Nephron (organoid): ENCODE data around the gene GPR152.

Experiments used
- H3K27ac Mint-ChIP-seq, 3 experiments: 2 replicates each; pipeline ENCODE4 v1.8.0; 2020; ENCODE audit warnings: mixed read lengths in 3 of 3, mild to moderate bottlenecking in 2 of 3, moderate library complexity in 1 of 3
- H3K27me3 Mint-ChIP-seq: 2 replicates; pipeline ENCODE4 v1.8.0; 2021; ENCODE audit warnings: low read depth, mild to moderate bottlenecking, moderate library complexity, mixed read lengths
- H3K36me3 Mint-ChIP-seq: 2 replicates; pipeline ENCODE4 v1.8.0; 2020; ENCODE audit warnings: low read depth, mixed read lengths
- H3K4me1 Mint-ChIP-seq: 2 replicates; pipeline ENCODE4 v1.8.0; 2020; ENCODE audit warnings: mixed read lengths
- H3K4me3 Mint-ChIP-seq, 3 experiments: 2 replicates each; pipeline ENCODE4 v1.8.0; 2020; ENCODE audit warnings: mild to moderate bottlenecking in 3 of 3, mixed read lengths in 3 of 3, moderate library complexity in 2 of 3
- H3K9me3 Mint-ChIP-seq: 2 replicates; pipeline ENCODE4 v1.8.0; 2020; ENCODE audit warnings: mixed read lengths
- TF ChIP-seq, protein P1 (sequence below), 3 experiments: fragments of 200-600 bp; sonication (generic); IDR thresholded peaks; one replicate each; pipeline ENCODE4 v1.5.0; 2021; ENCODE audit warnings: antibody characterized with exemption in 3 of 3; ENCODE audit not compliant: unreplicated experiment in 3 of 3

GPR152 gene

DNA sequence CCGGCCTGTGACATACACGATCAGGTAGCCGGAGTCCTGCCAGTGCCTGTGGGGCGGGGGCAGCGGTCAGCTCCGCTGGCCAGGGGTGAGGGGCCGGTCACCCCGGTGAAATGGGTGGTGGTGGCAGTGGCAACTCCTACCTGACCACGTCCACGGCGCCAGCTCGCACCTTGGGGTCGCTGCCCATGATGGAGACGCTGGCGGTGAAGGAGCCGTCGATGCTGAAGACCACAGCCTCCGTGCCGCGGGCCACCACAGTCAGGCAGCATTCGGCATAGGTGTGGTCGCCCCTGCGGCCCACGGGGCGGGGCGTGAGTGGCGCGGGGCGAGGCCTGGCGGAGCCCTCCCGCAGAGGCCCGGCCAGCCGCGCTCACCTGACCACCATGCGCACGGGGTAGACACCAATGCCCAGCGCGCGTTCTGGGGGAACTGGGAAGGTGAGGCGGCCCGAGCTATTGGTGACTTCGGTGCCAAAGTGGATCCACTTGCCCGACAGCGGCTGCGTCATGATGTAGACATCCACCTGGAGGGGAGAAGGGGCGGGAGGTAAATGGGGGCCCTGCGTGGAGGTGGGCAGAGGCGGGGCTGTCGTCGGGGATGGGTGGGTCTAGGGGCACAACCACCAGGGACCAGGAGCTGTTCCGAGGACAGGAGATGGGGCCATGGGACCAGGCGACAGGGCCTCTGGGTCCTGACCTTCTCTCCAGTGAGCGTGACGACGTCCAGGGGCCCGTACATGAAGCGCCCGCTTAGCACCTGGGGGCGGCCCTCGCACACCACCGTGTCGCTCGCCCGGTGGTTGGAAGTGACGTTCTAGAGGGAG, 41.2 kb upstream of the GPR152 start:
- Mint-ChIP-seq H3K4me3 (no peak overlapping the region), H3K9me3 (no peaks in the 10 kb centered on the region), H3K27me3 (no peaks in the 10 kb centered on the region), H3K36me3 (peaks cover 8% of the 10 kb centered on the region), H3K27ac (no peak overlapping the region), H3K4me1 (no peaks in the 10 kb centered on the region)
- TF ChIP-seq, protein P1, sequence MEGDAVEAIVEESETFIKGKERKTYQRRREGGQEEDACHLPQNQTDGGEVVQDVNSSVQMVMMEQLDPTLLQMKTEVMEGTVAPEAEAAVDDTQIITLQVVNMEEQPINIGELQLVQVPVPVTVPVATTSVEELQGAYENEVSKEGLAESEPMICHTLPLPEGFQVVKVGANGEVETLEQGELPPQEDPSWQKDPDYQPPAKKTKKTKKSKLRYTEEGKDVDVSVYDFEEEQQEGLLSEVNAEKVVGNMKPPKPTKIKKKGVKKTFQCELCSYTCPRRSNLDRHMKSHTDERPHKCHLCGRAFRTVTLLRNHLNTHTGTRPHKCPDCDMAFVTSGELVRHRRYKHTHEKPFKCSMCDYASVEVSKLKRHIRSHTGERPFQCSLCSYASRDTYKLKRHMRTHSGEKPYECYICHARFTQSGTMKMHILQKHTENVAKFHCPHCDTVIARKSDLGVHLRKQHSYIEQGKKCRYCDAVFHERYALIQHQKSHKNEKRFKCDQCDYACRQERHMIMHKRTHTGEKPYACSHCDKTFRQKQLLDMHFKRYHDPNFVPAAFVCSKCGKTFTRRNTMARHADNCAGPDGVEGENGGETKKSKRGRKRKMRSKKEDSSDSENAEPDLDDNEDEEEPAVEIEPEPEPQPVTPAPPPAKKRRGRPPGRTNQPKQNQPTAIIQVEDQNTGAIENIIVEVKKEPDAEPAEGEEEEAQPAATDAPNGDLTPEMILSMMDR (IDR thresholded peaks at IDR 0.05; ENCODE audit: unreplicated experiment in 3 of 3): no peak

DNA sequence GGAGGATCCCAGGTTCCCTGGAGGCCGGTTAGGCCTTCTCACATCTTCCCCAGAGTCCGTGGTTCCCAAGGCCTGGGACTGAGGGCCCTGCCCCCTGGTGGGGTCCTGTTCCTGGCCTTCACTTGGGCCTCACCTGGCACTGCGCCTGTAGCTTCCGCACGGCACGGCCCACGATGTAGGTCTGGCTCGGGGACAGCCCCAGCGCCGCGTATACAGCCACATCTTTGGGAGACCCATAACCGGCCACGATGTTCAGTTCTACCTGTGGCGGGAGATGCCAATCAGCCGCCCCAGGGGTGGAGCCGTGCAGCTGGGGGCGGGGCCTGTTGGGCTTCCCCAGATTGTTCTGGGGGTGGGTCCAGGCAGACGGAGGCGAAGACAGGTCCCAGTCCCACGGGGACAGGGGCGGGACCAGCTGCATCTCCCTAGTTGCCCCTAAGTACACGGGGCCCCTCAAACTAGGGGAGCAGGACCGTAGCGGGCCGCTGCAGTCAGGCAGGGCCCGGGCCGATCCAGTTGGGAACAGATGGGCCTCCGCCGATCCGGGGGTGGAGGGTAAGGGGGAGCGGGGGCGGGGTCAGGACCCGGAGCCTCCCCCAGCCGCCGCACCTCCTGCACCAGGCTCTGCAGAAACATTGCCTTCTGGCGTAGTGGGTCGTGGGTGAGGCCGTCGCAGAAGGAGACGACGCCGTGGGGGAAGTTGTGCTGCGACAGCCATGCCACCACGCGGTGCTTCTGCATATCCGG, 40.4 kb upstream of the GPR152 start:
- peaks cover 10% of the 10 kb centered on the region for H3K36me3 Mint-ChIP-seq
- H3K4me3 Mint-ChIP-seq: no peak overlapping the region
- no peak overlapping the region for H3K27ac Mint-ChIP-seq
- TF ChIP-seq, protein P1 (IDR thresholded peaks at IDR 0.05; ENCODE audit: unreplicated experiment in 3 of 3): no peak
- H3K27me3 Mint-ChIP-seq: no peaks in the 10 kb centered on the region
- H3K9me3 Mint-ChIP-seq: no peaks in the 10 kb centered on the region
- H3K4me1 Mint-ChIP-seq: no peaks in the 10 kb centered on the region

DNA sequence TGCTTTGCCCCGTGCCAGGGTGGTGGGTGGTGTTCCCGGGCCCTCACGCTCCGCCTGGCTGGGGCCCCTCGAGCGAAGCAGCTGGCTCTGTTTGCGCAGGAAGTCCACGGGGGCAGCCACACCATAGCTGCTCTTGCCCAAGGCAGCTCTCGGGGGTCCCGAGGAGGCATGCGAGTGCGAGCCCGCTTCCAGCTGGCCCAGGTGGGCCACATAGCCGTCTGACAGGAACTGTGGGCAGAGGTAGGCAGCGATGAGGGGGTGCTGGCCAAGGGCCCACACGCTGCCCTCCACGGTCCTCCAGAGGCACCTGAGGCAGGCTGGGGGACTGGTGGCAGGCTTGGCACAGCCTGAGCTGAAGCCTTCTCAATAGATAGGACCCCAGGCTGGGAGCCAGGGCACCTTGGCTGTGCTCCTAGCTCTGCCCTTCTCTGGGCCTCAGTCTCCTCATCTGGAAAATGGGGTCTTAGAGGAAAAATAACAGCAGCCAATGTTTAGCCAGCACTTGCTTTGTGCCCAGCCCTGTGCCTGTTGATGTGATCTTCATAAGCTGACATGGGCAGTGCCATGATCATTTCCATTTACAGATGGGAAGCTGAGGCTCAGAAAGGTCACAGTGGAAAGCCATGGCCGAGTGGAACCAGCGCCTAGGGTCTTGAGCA, 39.7 kb upstream of the GPR152 start:
- H3K36me3 Mint-ChIP-seq: peaks cover 16% of the 10 kb centered on the region
- no peaks in the 10 kb centered on the region for H3K27me3 Mint-ChIP-seq
- H3K9me3 Mint-ChIP-seq: no peaks in the 10 kb centered on the region
- TF ChIP-seq, protein P1 (IDR thresholded peaks at IDR 0.05; ENCODE audit: unreplicated experiment in 3 of 3): no peak
- no peaks in the 10 kb centered on the region for H3K4me1 Mint-ChIP-seq
- no peak overlapping the region for H3K27ac Mint-ChIP-seq
- no peak overlapping the region for H3K4me3 Mint-ChIP-seq

DNA sequence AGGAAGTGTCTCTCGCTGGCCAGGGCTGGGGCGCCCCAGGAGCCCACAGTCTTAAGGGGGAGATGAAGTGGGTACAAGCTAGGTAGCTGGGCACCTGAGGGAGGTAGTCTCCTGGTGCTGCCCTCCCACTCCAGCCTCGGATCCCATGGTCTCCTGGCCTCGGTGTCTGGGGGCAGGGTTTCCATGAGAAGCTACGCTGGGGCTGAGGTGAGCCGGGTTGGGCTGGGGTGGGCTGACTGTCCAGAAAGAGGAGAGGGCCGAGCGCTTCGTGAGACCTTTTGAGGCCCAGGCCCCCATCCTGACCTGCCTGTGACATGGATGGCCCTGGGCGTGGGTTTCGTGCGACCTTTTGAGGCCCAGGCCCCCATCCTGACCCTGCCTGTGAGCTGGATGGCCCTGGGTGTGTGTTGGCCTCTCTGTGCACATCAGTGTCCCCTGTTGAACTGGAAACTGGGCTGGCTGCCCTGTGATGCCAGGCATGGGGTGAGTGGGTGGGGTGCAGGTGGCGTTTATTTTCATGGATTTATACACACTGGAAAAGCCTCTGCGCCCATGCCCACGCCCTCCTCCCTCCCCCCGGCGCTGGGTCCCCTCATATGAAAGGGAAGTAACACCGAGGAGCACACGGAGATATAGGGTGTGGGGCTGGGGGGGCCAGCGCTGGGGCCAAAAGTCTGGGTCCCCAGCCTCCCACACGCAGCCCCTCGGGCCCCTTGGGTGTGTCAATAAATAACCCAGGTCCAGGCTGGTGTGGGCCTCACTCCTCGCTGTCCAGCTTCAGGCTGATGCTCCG, 38.9 kb upstream of the GPR152 start:
- H3K27ac Mint-ChIP-seq: no peak overlapping the region
- no peaks in the 10 kb centered on the region for H3K27me3 Mint-ChIP-seq
- no peaks in the 10 kb centered on the region for H3K4me1 Mint-ChIP-seq
- TF ChIP-seq, protein P1 (IDR thresholded peaks at IDR 0.05; ENCODE audit: unreplicated experiment in 3 of 3): no peak
- H3K9me3 Mint-ChIP-seq: no peaks in the 10 kb centered on the region
- H3K4me3 Mint-ChIP-seq: no peak overlapping the region
- peaks cover 16% of the 10 kb centered on the region for H3K36me3 Mint-ChIP-seq

DNA sequence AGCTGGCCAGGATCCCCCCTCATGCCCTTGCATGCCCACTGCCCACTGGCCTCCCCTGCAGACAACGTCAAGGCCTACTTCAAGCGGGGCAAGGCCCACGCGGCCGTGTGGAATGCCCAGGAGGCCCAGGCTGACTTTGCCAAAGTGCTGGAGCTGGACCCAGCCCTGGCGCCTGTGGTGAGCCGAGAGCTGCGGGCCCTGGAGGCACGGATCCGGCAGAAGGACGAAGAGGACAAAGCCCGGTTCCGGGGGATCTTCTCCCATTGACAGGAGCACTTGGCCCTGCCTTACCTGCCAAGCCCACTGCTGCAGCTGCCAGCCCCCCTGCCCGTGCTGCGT, 38.2 kb upstream of the GPR152 start:
- peaks cover 5% of the 10 kb centered on the region for H3K4me1 Mint-ChIP-seq
- H3K4me3 Mint-ChIP-seq: no peak overlapping the region
- no peak overlapping the region for H3K27ac Mint-ChIP-seq
- H3K9me3 Mint-ChIP-seq: no peaks in the 10 kb centered on the region
- peaks cover 20% of the 10 kb centered on the region for H3K36me3 Mint-ChIP-seq
- TF ChIP-seq, protein P1 (IDR thresholded peaks at IDR 0.05; ENCODE audit: unreplicated experiment in 3 of 3): no peak
- H3K27me3 Mint-ChIP-seq: no peaks in the 10 kb centered on the region
